HEK293 (cell line): Measurements from ENCODE around the gene VPS18.

Source experiments
- GLIS1 ChIP-seq: fragments of 450-650 bp; formaldehyde crosslinking; IDR thresholded peaks from 2 replicates; pipeline ENCODE4 v1.5.1; 2016; ENCODE audit warnings: missing biosample characterization, missing genetic modification characterization
- KLF1 ChIP-seq: fragments of 450-650 bp; formaldehyde crosslinking; IDR thresholded peaks from 2 replicates; pipeline ENCODE4 v1.5.1; 2016; ENCODE audit warnings: missing biosample characterization, missing genetic modification characterization
- KLF9 ChIP-seq: fragments of 450-650 bp; formaldehyde crosslinking; IDR thresholded peaks from 2 replicates; pipeline ENCODE4 v1.5.1; 2016; ENCODE audit warnings: missing biosample characterization, missing genetic modification characterization, low read depth
- OVOL3 ChIP-seq: fragments of 450-650 bp; formaldehyde crosslinking; IDR thresholded peaks from 2 replicates; pipeline ENCODE4 v1.5.1; 2016; ENCODE audit warnings: missing biosample characterization, missing genetic modification characterization
- PRDM2 ChIP-seq: fragments of 450-650 bp; formaldehyde crosslinking; IDR thresholded peaks from 2 replicates; pipeline ENCODE4 v1.5.1; 2016; ENCODE audit warnings: missing biosample characterization, missing genetic modification characterization, borderline replicate concordance
- SP2 ChIP-seq: fragments of 450-650 bp; formaldehyde crosslinking; IDR thresholded peaks from 2 replicates; pipeline ENCODE4 v1.5.1; 2016; ENCODE audit warnings: missing biosample characterization, missing genetic modification characterization
- SP7 ChIP-seq: fragments of 450-650 bp; formaldehyde crosslinking; IDR thresholded peaks from 2 replicates; pipeline ENCODE4 v1.5.1; 2016; ENCODE audit warnings: missing biosample characterization, missing genetic modification characterization
- WT1 ChIP-seq: fragments of 450-650 bp; formaldehyde crosslinking; IDR thresholded peaks from 2 replicates; pipeline ENCODE4 v1.5.1; 2016; ENCODE audit warnings: missing biosample characterization, missing genetic modification characterization
- ZBTB48 ChIP-seq: fragments of 450-650 bp; formaldehyde crosslinking; IDR thresholded peaks from 2 replicates; pipeline ENCODE4 v1.5.1; 2016; ENCODE audit warnings: missing biosample characterization, missing genetic modification characterization
- ZBTB6 ChIP-seq: fragments of 450-650 bp; formaldehyde crosslinking; IDR thresholded peaks from 2 replicates; pipeline ENCODE4 v1.5.1; 2017; ENCODE audit warnings: missing biosample characterization, missing genetic modification characterization
- ZBTB8A ChIP-seq: fragments of 450-650 bp; formaldehyde crosslinking; IDR thresholded peaks from 2 replicates; pipeline ENCODE4 v1.5.1; 2016; ENCODE audit warnings: missing biosample characterization, missing genetic modification characterization
- ZFHX2 ChIP-seq: fragments of 450-650 bp; formaldehyde crosslinking; conservative IDR thresholded peaks from 2 replicates; pipeline ENCODE4 v1.5.1; 2016; ENCODE audit warnings: missing biosample characterization, missing genetic modification characterization
- ZFP41 ChIP-seq: fragments of 450-650 bp; formaldehyde crosslinking; IDR thresholded peaks from 2 replicates; pipeline ENCODE4 v1.5.1; 2016; ENCODE audit warnings: missing biosample characterization, missing genetic modification characterization, borderline replicate concordance
- ZNF121 ChIP-seq: fragments of 450-650 bp; formaldehyde crosslinking; IDR thresholded peaks from 2 replicates; pipeline ENCODE4 v1.5.1; 2016; ENCODE audit warnings: missing biosample characterization, missing genetic modification characterization
- ZNF155 ChIP-seq: fragments of 450-650 bp; formaldehyde crosslinking; IDR thresholded peaks from 2 replicates; pipeline ENCODE4 v1.5.1; 2016; ENCODE audit warnings: missing biosample characterization, missing genetic modification characterization
- ZNF175 ChIP-seq: fragments of 450-650 bp; formaldehyde crosslinking; IDR thresholded peaks from 2 replicates; pipeline ENCODE4 v1.5.1; 2016; ENCODE audit warnings: missing biosample characterization, missing genetic modification characterization
- ZNF223 ChIP-seq: fragments of 450-650 bp; formaldehyde crosslinking; IDR thresholded peaks from 2 replicates; pipeline ENCODE4 v1.5.1; 2016; ENCODE audit warnings: missing biosample characterization, missing genetic modification characterization
- ZNF239 ChIP-seq: fragments of 450-650 bp; formaldehyde crosslinking; IDR thresholded peaks from 2 replicates; pipeline ENCODE4 v1.5.1; 2016; ENCODE audit warnings: missing biosample characterization, missing genetic modification characterization
- ZNF292 ChIP-seq: fragments of 450-650 bp; formaldehyde crosslinking; IDR thresholded peaks from 2 replicates; pipeline ENCODE4 v1.5.1; 2016; ENCODE audit warnings: low read depth, missing biosample characterization, missing genetic modification characterization, borderline replicate concordance
- ZNF335 ChIP-seq: fragments of 450-650 bp; formaldehyde crosslinking; conservative IDR thresholded peaks from 2 replicates; pipeline ENCODE4 v1.5.1; 2016; ENCODE audit warnings: missing biosample characterization, missing genetic modification characterization
- ZNF416 ChIP-seq: fragments of 450-650 bp; formaldehyde crosslinking; IDR thresholded peaks from 2 replicates; pipeline ENCODE4 v1.5.1; 2016; ENCODE audit warnings: missing biosample characterization, missing genetic modification characterization
- ZNF488 ChIP-seq: fragments of 450-650 bp; formaldehyde crosslinking; IDR thresholded peaks from 2 replicates; pipeline ENCODE4 v1.5.1; 2016; ENCODE audit warnings: missing biosample characterization, missing genetic modification characterization
- ZNF510 ChIP-seq: fragments of 450-650 bp; formaldehyde crosslinking; IDR thresholded peaks from 2 replicates; pipeline ENCODE4 v1.5.1; 2018; ENCODE audit warnings: mild to moderate bottlenecking, missing genetic modification characterization, missing biosample characterization; ENCODE audit not compliant: insufficient replicate concordance
- ZNF548 ChIP-seq: fragments of 450-650 bp; formaldehyde crosslinking; IDR thresholded peaks from 2 replicates; pipeline ENCODE4 v1.5.1; 2016; ENCODE audit warnings: missing biosample characterization, missing genetic modification characterization
- ZNF560 ChIP-seq: fragments of 450-650 bp; formaldehyde crosslinking; IDR thresholded peaks from 2 replicates; pipeline ENCODE4 v1.5.1; 2017; ENCODE audit warnings: missing biosample characterization, missing genetic modification characterization, borderline replicate concordance
- ZNF660 ChIP-seq: fragments of 450-650 bp; IDR thresholded peaks from 2 replicates; pipeline ENCODE4 v1.5.1; 2018; ENCODE audit warnings: missing biosample characterization, mild to moderate bottlenecking, missing genetic modification characterization
- ZNF701 ChIP-seq: fragments of 450-650 bp; formaldehyde crosslinking; IDR thresholded peaks from 2 replicates; pipeline ENCODE4 v1.5.1; 2016; ENCODE audit warnings: missing biosample characterization, missing genetic modification characterization
- ZNF747 ChIP-seq: fragments of 450-650 bp; formaldehyde crosslinking; IDR thresholded peaks from 2 replicates; pipeline ENCODE4 v1.5.1; 2016; ENCODE audit warnings: missing biosample characterization, missing genetic modification characterization
- ZNF776 ChIP-seq: fragments of 450-650 bp; formaldehyde crosslinking; IDR thresholded peaks from 2 replicates; pipeline ENCODE4 v1.5.0; 2017; ENCODE audit warnings: missing biosample characterization, missing genetic modification characterization, borderline replicate concordance
- ZNF843 ChIP-seq: fragments of 450-650 bp; formaldehyde crosslinking; IDR thresholded peaks from 2 replicates; pipeline ENCODE4 v1.5.1; 2016; ENCODE audit warnings: missing biosample characterization, missing genetic modification characterization
- ZSCAN5A ChIP-seq: fragments of 450-650 bp; formaldehyde crosslinking; IDR thresholded peaks from 2 replicates; pipeline ENCODE4 v1.5.1; 2016; ENCODE audit warnings: missing biosample characterization, missing genetic modification characterization
- ZXDB ChIP-seq: fragments of 450-650 bp; formaldehyde crosslinking; IDR thresholded peaks from 2 replicates; pipeline ENCODE4 v1.5.1; 2016; ENCODE audit warnings: missing biosample characterization, missing genetic modification characterization

The VPS18 gene

GRCh38 chr15:40952901-40953712 lies 58.9 kb downstream of the VPS18 start, which contains the start of gene CHAC1 (continued):
- TF ChIP-seq WT1 (tag by site-specific recombination): no peak; the same call in 1 of the 2 replicates
- no peak for TF ChIP-seq ZNF155 (tag by site-specific recombination)
- TF ChIP-seq ZFP41 (tag by site-specific recombination): 0 out of 2 replicates have a peak, but pooled peaks have one; percentile 35
- no peak for TF ChIP-seq ZNF239
- TF ChIP-seq ZBTB8A (tag by site-specific recombination): peak; percentile 100
- TF ChIP-seq ZNF223 (tag by site-specific recombination): no peak
- TF ChIP-seq ZNF510 (tag by site-specific recombination): no peak
- no peak for TF ChIP-seq ZNF843 (tag by site-specific recombination)
- peak; percentile 93 for TF ChIP-seq SP2 (tag by site-specific recombination)
- no peak for TF ChIP-seq ZNF776
- peak; percentile 52; the same call in 1 of the 2 replicates for TF ChIP-seq ZXDB (tag by site-specific recombination)
- TF ChIP-seq ZFHX2 (tag by site-specific recombination): peak; percentile 70
- no peak for TF ChIP-seq ZNF416
- TF ChIP-seq OVOL3: no peak
- no peak for TF ChIP-seq PRDM2 (tag by site-specific recombination)
- TF ChIP-seq ZBTB6: peak; percentile 84
- TF ChIP-seq ZNF488 (tag by site-specific recombination): no peak
- no peak for TF ChIP-seq ZNF292 (tag by site-specific recombination)
- TF ChIP-seq ZBTB48 (tag by site-specific recombination): peak; percentile 90
- peak; percentile 95 for TF ChIP-seq KLF9 (tag by site-specific recombination)
- TF ChIP-seq ZNF560 (tag by site-specific recombination): no peak
- TF ChIP-seq ZNF548: no peak
- no peak for TF ChIP-seq ZNF121
- peak; percentile 50 for TF ChIP-seq SP7 (tag by site-specific recombination)
- no peak for TF ChIP-seq ZNF747
- peak; percentile 62 for TF ChIP-seq KLF1 (tag by site-specific recombination)
- no peak for TF ChIP-seq ZNF701 (tag by site-specific recombination)
- no peak for TF ChIP-seq ZNF175
- TF ChIP-seq ZSCAN5A (tag by site-specific recombination): no peak
- peak; percentile 80 for TF ChIP-seq GLIS1
- peak; percentile 83 for TF ChIP-seq ZNF335 (tag by site-specific recombination)
- peak; percentile 83 for TF ChIP-seq ZNF660 (tag by site-specific recombination)
